GM12878 (cell line): Measurements from ENCODE around the gene UVSSA. TPM values are rescaled to one million over a fixed set of nuclear protein-coding genes. Genes with fewer than 3 reads are reported as not detected.

ENCODE experiments used
- ATAC-seq: fragments of 200-7000 bp; cut with Tn5 transposase; 3 replicates; pipeline ENCODE4 v1.9.1; 2020; ENCODE audit warnings: mild to moderate bottlenecking, moderate library complexity
- BruUV-seq: library from RNA; stranded (reverse); fragments of 400-500 nt; replicated peaks from 2 replicates; lab custom pipeline; 2021; lab: Mats Ljungman, UMichigan
- CTCF ChIA-PET: fragments of 300-600 bp; sonication (Branson Sonifier 250); formaldehyde crosslinking; extraction: SDS; loops from one replicate; lab custom pipeline; 2021; ENCODE audit warnings: inconsistent platforms; lab: Yijun Ruan, JAX
- POLR2A ChIA-PET: fragments of 350-600 bp; formaldehyde crosslinking; extraction: SDS; loops from one replicate; lab custom pipeline; 2021; ENCODE audit warnings: inconsistent platforms; lab: Charles Lee
- RAD21 ChIA-PET: fragments of 300-600 bp; sonication (Branson Sonifier 250); formaldehyde crosslinking; loops from one replicate; lab custom pipeline; 2023; ENCODE audit warnings: antibody characterized with exemption; ENCODE audit not compliant: unreplicated experiment; lab: Charles Lee
- SMC1A ChIA-PET: fragments of 300-600 bp; sonication (Branson Sonifier 250); formaldehyde crosslinking; loops from one replicate; lab custom pipeline; 2023; ENCODE audit not compliant: unreplicated experiment, uncharacterized antibody; lab: Charles Lee
- DNase-seq: peaks from one replicate; pipeline ENCODE4 v3.0.0-alpha.2; 2011; ENCODE audit warnings: low read depth, low spot score
- FAIRE-seq: peaks from 3 replicates; lab custom pipeline; 2011; peaks lifted over from hg19 to GRCh38; lab: Jason Lieb, UNC
- H2AFZ ChIP-seq: 2 replicates; pipeline ENCODE4 v1.6.0; 2011; ENCODE audit warnings: low read depth, low read length, control low read depth; ENCODE audit not compliant: control insufficient read depth
- H3K27ac ChIP-seq: 2 replicates; pipeline ENCODE4 v1.5.1; 2011; ENCODE audit warnings: control low read depth; ENCODE audit not compliant: control insufficient read depth, insufficient read depth
- H3K27me3 ChIP-seq, 2 experiments: replicated peaks in 1 of 2; 2 replicates each; pipeline versions ENCODE4 v1.6.0 to v1.6.1; 2011; ENCODE audit warnings: low read length in 1 of 2; ENCODE audit not compliant: control insufficient read depth in 2 of 2, insufficient read depth in 2 of 2
- H3K36me3 ChIP-seq, 2 experiments: 2 replicates each; pipeline ENCODE4 v1.5.1; 2011; ENCODE audit warnings: low read length in 1 of 2; ENCODE audit not compliant: control insufficient read depth in 2 of 2, insufficient read depth in 2 of 2
- H3K4me1 ChIP-seq: 2 replicates; pipeline ENCODE4 v1.6.1; 2011; ENCODE audit warnings: mild to moderate bottlenecking, low read length, moderate library complexity, mixed read lengths; ENCODE audit not compliant: control insufficient read depth, insufficient read depth
- H3K4me2 ChIP-seq: 2 replicates; pipeline ENCODE4 v1.6.0; 2011; ENCODE audit warnings: control low read depth; ENCODE audit not compliant: control insufficient read depth, insufficient read depth
- H3K4me3 ChIP-seq: fragments of 200-600 bp; sonication (generic); 2 replicates; pipeline ENCODE4 v1.5.1; 2016
- H3K79me2 ChIP-seq: 2 replicates; pipeline ENCODE4 v1.6.0; 2011; ENCODE audit warnings: low read length; ENCODE audit not compliant: control insufficient read depth, insufficient read depth
- H3K9ac ChIP-seq: 2 replicates; pipeline ENCODE4 v1.8.0; 2011; ENCODE audit warnings: low read length, control low read depth, mixed read lengths; ENCODE audit not compliant: control insufficient read depth, insufficient read depth
- H3K9me3 ChIP-seq: replicated peaks from 3 replicates; pipeline ENCODE4 v1.5.1; 2011; ENCODE audit warnings: mild to moderate bottlenecking, low read length; ENCODE audit not compliant: control insufficient read depth, insufficient read depth
- H4K20me1 ChIP-seq: 2 replicates; pipeline ENCODE4 v1.6.0; 2011; ENCODE audit not compliant: control insufficient read depth, insufficient read depth
- CHD4 ChIP-seq: fragments of 200-600 bp; sonication (generic); IDR thresholded peaks from 2 replicates; pipeline ENCODE4 v1.6.1; 2016; ENCODE audit warnings: mild to moderate bottlenecking
- ETV6 ChIP-seq, 2 experiments: fragments of 450-650 bp in 1 of 2; IDR thresholded peaks in 1 of 2; conservative IDR thresholded peaks in 1 of 2; 2 replicates each; pipeline ENCODE4 v1.6.1; 2014; ENCODE audit warnings: antibody characterized with exemption in 1 of 2, borderline replicate concordance in 1 of 2, low read depth in 1 of 2, mild to moderate bottlenecking in 1 of 2, moderate library complexity in 1 of 2
- HCFC1 ChIP-seq: fragments of 150-350 bp; IDR thresholded peaks from 2 replicates; pipeline ENCODE4 v1.6.1; 2014; ENCODE audit warnings: low read length
- MYC ChIP-seq: IDR thresholded peaks from 2 replicates; pipeline ENCODE4 v1.6.1; 2011; ENCODE audit warnings: mild to moderate bottlenecking, low read length, moderate library complexity, inconsistent platforms; ENCODE audit not compliant: insufficient read depth, insufficient replicate concordance, insufficient read length, severe bottlenecking
- NBN ChIP-seq: fragments of 450-650 bp; IDR thresholded peaks from 2 replicates; pipeline ENCODE4 v1.6.1; 2016
- NFYA ChIP-seq: IDR thresholded peaks from 2 replicates; pipeline ENCODE4 v1.6.1; 2011; ENCODE audit warnings: low read depth, mild to moderate bottlenecking, low read length, improper control_type of control experiment, borderline replicate concordance
- NR2C1 ChIP-seq: fragments of 450-650 bp; IDR thresholded peaks from 2 replicates; pipeline ENCODE4 v1.6.1; 2017; ENCODE audit warnings: antibody characterized with exemption, mild to moderate bottlenecking, moderate library complexity
- RUNX3 ChIP-seq: IDR thresholded peaks from 2 replicates; pipeline ENCODE4 v1.6.1; 2012; ENCODE audit warnings: low read length, inconsistent platforms
- SMAD5 ChIP-seq: IDR thresholded peaks from 2 replicates; pipeline ENCODE4 v1.6.1; 2016; ENCODE audit warnings: antibody characterized with exemption, low read depth
- TBL1XR1 ChIP-seq: IDR thresholded peaks from 2 replicates; pipeline ENCODE4 v1.6.1; 2012; ENCODE audit warnings: low read depth, low read length, improper control_type of control experiment
- WRNIP1 ChIP-seq: IDR thresholded peaks from 2 replicates; pipeline ENCODE4 v1.6.1; 2011; ENCODE audit warnings: low read depth, low read length, improper control_type of control experiment, borderline replicate concordance
- YY1 ChIP-seq: IDR thresholded peaks from 2 replicates; pipeline ENCODE4 v1.6.1; 2011; ENCODE audit warnings: low read depth, mild to moderate bottlenecking, low read length
- whole genome bisulfite sequencing: methylation state at CpG from one replicate; pipeline ENCODE4 v1.1.6; 2016; ENCODE audit warnings: low lambda C conversion rate; ENCODE audit not compliant: insufficient replicate concordance, insufficient coverage; ENCODE audit errors: missing lambda C conversion rate; 5-methylcytosine and 5-hydroxymethylcytosine counted together
- in situ Hi-C: fragments of 300-500 bp; cut with MboI; formaldehyde crosslinking; loops from 9 replicates; pipeline ENCODE4 v1.14.3; 2018; ENCODE audit warnings: mixed read lengths
- intact Hi-C: fragments of 100-400 bp; cut with micrococcal nuclease; formaldehyde crosslinking; loops from one replicate; pipeline ENCODE4 v1.14.2; 2022; ENCODE audit not compliant: unreplicated experiment
- polyA plus RNA-seq, 11 experiments: library from polyadenylated mRNA; depleted of rRNA in 4 of 11; unstranded in 6 of 11; stranded (reverse) in 5 of 11; fragments of >200 nt; fragmentation: Nextera tagmentation in 4 of 11; fragmentation: Illumina TruSeq in 1 of 11; extraction: Ambion mirVana in 4 of 11; extraction: Trizol in 1 of 11; gene quantifications; 1 replicate in 1 of 11; 2 replicates in 10 of 11; pipeline versions ENCODE4 v1.2.1 to v1.2.3, GENCODE V29; 2011 to 2016; ENCODE audit warnings: inconsistent platforms in 2 of 11, missing spikeins in 2 of 11, low read depth in 1 of 11
- total RNA-seq, 4 experiments: library from RNA; depleted of rRNA in 3 of 4; stranded (reverse); fragments of >200 nt in 3 of 4; fragmentation: Illumina TruSeq in 1 of 4; extraction: Trizol in 1 of 4; gene quantifications; 2 replicates each; pipeline versions ENCODE4 v1.2.1 to v1.2.3, GENCODE V29; 2013 to 2021
- TF ChIP-seq, protein P1 (sequence below): fragments of 450-650 bp; IDR thresholded peaks from 2 replicates; pipeline ENCODE4 v1.6.1; 2018; ENCODE audit warnings: mild to moderate bottlenecking, low read depth, moderate library complexity; ENCODE audit not compliant: partially characterized antibody
- TF ChIP-seq, protein P2 (sequence below): fragments of 450-650 bp; IDR thresholded peaks from 2 replicates; pipeline ENCODE4 v1.6.1; 2014; ENCODE audit warnings: mild to moderate bottlenecking

Gene UVSSA
- total and polyA plus RNA-seq, 10 of the 15 experiments (the other 5 are each of a cell fraction or from before 2014, with no cell fraction given), result 0.34 to 16.8 (median 3.6) TPM

DNA sequence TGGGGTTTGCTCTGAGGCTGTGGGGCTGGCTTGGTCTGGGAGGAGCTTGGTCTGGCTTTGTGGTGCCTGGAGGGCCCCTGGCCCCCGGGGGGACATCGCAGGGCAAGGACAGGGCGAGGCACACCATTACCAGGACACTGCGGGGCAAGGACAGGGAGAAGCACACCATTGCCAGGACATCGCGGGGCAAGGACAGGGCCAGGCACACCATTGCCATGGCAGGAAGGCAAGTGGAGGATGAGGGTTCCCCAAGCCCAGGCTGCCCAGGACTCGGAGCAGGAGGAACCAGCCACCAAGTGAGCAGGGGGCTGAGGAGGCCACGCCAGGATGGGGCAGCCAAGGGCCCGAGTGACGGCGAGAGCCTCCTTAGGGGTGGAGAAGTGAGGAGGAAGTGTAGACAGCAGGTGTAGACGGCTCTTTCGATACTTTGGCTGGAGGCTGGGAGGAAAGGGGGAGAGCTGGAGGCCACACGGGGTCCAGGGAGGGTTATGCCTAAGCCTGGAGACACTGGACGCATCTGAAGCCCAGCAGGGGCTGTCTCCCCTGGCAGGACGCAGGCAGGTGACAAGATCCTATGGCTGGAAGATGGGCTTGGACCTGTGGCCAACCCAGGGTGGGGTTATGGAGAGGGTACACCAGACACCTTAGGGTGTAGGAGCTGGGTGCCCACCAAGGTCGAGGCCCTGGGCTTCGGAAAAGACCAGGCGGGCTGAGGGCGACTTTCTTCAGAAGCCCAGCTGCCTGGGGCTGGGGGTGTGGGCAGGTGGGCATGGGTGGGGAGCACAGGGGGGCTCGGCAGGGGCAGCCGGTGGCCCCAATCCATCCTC is 51.9 kb downstream of the UVSSA start:
- DNase-seq, result no peak
- ChIA-PET SMC1A (no interaction called here), RAD21 (no interaction called here), POLR2A (no interaction called here), CTCF (no interaction called here)
- ATAC-seq, result no peak
- H3K4me3 ChIP-seq, result no peak overlapping the region
- WGBS, result 63% methylated on average over 19 of the region's 22 CpGs
- no peak for TF ChIP-seq ETV6 (conservative IDR thresholded peaks at IDR 0.05 in 1 of 2, IDR thresholded peaks at IDR 0.05 in 1 of 2; ENCODE audit: borderline replicate concordance in 1 of 2, low read depth in 1 of 2)
- TF ChIP-seq NR2C1, result no peak
- no peak for TF ChIP-seq YY1
- TF ChIP-seq NFYA, result no peak
- no peak for TF ChIP-seq CHD4
- TF ChIP-seq RUNX3, result no peak
- TF ChIP-seq MYC, result no peak
- TF ChIP-seq, protein P1, sequence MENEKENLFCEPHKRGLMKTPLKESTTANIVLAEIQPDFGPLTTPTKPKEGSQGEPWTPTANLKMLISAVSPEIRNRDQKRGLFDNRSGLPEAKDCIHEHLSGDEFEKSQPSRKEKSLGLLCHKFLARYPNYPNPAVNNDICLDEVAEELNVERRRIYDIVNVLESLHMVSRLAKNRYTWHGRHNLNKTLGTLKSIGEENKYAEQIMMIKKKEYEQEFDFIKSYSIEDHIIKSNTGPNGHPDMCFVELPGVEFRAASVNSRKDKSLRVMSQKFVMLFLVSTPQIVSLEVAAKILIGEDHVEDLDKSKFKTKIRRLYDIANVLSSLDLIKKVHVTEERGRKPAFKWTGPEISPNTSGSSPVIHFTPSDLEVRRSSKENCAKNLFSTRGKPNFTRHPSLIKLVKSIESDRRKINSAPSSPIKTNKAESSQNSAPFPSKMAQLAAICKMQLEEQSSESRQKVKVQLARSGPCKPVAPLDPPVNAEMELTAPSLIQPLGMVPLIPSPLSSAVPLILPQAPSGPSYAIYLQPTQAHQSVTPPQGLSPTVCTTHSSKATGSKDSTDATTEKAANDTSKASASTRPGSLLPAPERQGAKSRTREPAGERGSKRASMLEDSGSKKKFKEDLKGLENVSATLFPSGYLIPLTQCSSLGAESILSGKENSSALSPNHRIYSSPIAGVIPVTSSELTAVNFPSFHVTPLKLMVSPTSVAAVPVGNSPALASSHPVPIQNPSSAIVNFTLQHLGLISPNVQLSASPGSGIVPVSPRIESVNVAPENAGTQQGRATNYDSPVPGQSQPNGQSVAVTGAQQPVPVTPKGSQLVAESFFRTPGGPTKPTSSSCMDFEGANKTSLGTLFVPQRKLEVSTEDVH, result no peak
- no peak for TF ChIP-seq SMAD5
- no peak for TF ChIP-seq HCFC1
- TF ChIP-seq, protein P2, sequence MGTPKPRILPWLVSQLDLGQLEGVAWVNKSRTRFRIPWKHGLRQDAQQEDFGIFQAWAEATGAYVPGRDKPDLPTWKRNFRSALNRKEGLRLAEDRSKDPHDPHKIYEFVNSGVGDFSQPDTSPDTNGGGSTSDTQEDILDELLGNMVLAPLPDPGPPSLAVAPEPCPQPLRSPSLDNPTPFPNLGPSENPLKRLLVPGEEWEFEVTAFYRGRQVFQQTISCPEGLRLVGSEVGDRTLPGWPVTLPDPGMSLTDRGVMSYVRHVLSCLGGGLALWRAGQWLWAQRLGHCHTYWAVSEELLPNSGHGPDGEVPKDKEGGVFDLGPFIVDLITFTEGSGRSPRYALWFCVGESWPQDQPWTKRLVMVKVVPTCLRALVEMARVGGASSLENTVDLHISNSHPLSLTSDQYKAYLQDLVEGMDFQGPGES, result no peak
- TF ChIP-seq TBL1XR1, result no peak
- TF ChIP-seq WRNIP1, result no peak
- TF ChIP-seq NBN, result no peak
- no peak overlapping the region for H3K4me2 ChIP-seq
- H2AFZ ChIP-seq, result no peak overlapping the region
- intact Hi-C loops (no loop called here), in situ Hi-C loops (no loop called here)
- H3K27ac ChIP-seq, result no peak overlapping the region
- peaks cover 22% of the 10 kb centered on the region for H3K9me3 ChIP-seq
- H3K79me2 ChIP-seq, result no peaks in the 10 kb centered on the region
- H3K9ac ChIP-seq, result no peak overlapping the region
- no peak for FAIRE-seq
- no TSS peak for BruUV-seq
- H3K27me3 ChIP-seq, result no peaks in the 10 kb centered on the region
- H3K4me1 ChIP-seq, result no peaks in the 10 kb centered on the region
- no peaks in the 10 kb centered on the region; a peak in 1 of 4 replicates for H3K36me3 ChIP-seq
- H4K20me1 ChIP-seq, result no peaks in the 10 kb centered on the region
